ENCODE measurements around the gene SLC25A2.
"Not testable (repeated sequence)": the region's sequence is repeated elsewhere in the genome, so short reads cannot be mapped to it uniquely, and the experiment has no call there.

SLC25A2 gene

DNA sequence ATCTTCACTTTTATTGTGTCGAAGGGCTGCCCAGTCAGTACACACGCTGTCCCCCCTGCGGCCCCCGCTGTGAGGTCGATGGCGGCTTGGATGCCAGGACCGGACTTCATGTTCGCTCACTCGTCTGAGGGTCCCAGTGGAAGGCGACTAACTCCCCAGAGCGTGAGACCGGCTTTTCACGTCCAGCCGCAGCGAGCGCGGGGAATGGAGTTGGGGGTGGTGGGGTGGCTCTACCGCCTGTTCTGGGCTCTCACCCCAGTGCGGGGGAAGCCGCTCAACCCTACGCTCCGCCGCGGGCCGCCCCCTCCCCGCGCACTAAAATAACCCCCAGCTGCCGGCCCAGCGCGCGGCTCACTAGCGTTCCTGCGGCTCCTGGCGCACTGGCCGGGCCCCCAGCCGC is at the start of gene SLC25A2:
Gene SLC25A2, minus strand, starts transcription at position 294 of the 400 bp plus-strand sequence. Its CDS starts 184 bp downstream, at position 110.
- no peak for DNase-seq

DNA sequence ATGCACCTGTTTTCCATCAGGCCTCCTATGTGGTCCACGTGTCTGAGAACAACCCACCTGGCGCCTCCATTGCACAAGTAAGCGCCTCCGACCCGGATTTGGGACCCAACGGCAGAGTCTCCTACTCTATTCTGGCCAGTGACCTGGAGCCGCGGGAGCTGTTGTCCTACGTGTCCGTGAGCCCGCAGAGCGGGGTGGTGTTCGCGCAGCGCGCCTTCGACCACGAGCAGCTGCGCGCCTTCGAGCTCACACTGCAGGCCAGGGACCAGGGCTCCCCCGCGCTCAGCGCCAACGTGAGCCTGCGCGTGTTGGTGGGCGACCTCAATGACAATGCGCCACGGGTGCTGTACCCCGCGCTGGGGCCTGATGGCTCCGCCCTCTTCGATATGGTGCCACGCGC is 47.7 kb upstream of the SLC25A2 start:
- DNase-seq, result no peak

DNA sequence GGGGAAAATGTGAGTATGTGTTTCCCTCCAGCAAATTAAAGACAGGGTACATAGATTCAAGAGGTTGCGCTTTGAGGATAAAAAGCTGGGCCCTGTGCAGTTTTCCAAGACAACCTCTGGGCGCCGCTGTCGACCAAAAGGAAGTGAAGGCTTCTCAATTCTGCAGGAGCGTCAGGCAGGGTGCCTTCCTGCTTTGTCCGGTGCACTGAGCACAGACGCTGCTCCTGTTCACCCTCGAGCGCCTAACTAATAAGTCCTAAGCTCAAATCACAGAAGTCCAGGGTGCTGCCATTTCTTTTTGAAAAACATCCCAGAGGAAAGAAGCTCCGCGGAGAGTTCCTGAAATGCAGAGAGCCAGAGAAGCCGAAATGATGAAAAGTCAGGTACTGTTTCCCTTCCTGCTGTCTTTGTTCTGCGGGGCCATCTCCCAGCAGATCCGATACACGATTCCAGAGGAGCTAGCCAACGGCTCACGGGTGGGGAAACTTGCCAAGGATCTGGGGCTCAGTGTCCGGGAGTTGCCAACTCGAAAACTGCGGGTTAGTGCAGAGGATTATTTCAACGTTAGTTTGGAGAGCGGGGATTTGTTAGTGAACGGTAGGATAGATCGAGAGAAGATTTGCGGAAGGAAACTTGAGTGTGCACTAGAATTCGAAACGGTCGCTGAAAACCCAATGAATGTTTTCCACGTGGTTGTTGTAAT is 46.2 kb upstream of the SLC25A2 start, which contains the start of gene PCDHGB1:
Gene PCDHGB1, plus strand, starts transcription at position 183 of the 703 bp plus-strand sequence. Its CDS starts 162 bp downstream, at position 345.
- no peak for DNase-seq

DNA sequence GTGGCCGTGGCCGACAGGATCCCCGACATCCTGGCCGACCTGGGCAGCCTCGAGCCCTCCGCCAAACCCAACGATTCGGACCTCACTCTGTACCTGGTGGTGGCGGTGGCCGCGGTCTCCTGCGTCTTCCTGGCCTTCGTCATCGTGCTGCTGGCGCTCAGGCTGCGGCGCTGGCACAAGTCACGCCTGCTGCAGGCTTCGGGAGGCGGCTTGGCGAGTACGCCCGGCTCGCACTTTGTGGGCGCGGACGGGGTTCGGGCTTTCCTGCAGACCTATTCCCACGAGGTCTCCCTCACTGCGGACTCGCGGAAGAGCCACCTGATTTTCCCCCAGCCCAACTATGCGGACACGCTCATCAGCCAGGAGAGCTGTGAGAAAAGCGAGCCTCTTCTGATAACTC is 42.2 kb upstream of the SLC25A2 start:
- DNase-seq, result not testable (repeated sequence)

DNA sequence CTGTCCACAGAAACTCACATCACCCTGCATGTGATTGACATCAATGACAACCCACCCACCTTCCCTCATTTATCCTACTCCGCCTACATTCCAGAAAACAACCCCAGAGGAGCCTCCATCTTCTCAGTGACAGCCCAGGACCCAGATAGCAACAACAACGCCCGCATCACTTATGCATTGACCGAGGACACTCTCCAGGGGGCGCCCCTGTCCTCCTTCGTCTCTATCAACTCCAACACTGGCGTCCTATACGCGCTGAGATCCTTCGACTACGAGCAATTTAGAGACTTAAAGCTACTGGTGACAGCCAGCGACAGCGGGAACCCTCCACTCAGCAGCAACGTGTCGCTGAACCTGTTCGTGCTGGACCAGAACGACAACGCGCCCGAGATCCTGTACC is 41.5 kb upstream of the SLC25A2 start:
- no peak for DNase-seq

DNA sequence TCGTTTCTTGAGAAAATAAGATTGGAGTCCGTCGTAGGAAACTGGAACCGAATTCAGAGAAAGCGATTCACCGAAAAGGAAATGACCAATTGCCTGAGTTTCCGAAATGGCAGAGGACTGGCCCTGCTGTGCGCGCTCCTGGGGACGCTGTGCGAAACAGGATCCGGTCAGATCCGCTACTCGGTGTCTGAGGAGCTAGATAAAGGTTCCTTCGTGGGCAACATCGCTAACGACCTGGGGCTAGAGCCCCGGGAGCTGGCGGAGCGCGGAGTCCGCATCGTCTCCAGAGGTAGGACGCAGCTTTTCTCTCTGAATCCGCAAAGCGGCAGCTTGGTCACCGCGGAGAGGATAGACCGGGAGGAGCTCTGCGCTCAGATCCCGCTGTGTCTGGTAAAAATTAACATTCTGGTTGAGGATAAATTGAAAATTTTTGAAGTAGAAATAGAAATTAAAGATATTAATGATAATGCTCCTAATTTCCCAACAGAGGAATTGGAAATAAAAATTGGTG is 40.2 kb upstream of the SLC25A2 start:
- DNase-seq, result no peak

DNA sequence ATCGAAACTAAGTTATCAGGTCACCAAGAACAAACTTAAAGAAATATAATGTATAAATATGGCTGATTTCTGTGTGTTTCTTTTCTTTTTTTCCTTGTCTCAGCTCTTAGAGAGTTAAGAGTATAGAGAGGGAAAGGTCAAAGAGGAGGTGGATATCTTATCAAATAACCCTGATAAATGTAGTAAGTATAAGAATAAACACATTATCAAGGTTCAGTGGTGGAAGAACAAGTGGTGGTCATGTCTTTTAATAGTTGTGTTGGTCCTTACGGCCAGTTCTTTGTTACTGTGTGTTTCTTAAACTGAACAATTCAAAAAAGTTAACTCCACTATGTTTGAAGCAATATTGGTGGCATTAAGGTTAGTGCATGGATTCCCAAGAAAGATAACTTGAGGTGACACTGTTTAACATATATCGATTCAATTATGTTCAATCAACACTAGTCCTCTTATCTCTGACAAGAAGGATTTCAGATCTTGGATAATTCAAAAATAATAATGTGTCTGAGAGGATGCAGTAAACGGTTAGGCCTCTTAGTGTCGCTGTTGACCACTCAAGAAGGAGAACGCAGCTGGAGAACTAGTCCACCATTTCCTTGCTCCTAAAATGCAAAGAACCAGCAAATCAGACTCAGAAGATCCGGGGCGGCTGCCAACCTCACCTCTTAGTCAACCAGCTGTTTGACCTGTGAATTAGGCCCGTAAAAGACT is 39.5 kb upstream of the SLC25A2 start, which contains the start of gene PCDHGA3:
Gene PCDHGA3, plus strand, starts transcription at position 588 of the 711 bp plus-strand sequence. CDS start 205 bp downstream, outside the sequence.
- DNase-seq, result no peak

DNA sequence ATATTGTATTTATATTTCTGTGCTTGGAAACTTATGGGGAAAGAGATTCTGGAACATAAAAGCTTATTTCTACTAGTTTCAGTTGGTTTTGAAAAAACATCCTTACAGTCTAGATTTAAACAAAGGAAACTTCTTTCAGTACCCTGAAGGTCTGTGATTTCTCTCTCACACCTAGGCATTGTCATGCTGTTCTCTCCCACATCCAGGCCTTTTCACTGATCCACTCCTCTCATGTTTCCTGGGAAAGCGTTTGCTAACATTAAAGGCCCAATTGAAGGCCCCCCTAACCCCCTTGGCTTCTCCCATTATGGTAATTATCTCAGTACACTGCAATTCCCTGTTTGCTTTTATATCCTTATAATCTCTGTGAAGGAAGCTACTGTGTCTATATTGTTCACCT is 38.9 kb upstream of the SLC25A2 start:
- no peak for DNase-seq

DNA sequence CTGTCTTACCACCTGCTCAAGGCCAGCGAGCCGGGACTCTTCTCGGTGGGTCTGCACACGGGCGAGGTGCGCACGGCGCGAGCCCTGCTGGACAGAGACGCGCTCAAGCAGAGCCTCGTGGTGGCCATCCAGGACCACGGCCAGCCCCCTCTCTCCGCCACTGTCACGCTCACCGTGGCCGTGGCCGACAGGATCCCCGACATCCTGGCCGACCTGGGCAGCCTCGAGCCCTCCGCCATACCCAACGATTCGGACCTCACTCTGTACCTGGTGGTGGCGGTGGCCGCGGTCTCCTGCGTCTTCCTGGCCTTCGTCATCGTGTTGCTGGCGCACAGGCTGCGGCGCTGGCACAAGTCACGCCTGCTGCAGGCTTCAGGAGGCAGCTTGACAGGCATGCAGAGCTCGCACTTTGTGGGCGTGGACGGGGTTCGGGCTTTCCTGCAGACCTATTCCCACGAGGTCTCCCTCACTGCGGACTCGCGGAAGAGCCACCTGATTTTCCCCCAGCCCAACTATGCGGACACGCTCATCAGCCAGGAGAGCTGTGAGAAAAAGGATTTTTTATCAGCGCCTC is 37.0 kb upstream of the SLC25A2 start:
- DNase-seq, result not testable (repeated sequence)

DNA sequence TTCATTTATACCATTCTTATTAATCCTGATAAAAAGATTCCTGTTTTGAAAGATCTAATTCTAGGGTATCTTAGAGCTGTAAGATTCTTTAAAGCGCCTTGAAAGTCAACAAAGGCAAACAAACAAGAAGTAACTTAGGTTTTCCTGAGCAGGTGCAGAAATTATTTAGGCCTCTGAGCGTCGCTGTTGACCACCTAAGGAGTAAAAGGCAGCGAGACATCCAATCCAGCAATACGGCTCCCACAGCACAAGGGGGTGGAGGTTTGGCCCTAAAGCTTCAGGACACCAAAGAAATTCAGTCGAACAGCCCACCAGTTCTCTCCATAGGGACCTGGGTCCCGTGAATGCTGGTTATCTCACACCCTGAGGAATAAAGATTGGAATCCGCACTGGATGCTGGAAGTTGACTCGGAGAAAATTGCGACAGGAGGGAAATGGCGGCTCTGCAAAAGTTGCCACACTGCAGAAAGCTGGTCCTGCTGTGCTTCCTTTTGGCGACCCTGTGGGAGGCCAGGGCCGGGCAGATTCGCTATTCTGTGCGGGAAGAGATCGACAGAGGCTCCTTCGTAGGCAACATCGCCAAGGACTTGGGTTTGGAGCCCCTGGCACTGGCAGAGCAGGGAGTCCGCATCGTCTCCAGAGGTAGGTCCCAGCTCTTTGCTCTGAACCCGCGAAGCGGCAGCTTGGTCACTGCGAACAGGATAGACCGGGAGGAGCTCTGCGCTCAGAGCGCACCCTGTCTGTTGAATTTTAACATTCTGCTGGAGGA is 34.9 kb upstream of the SLC25A2 start, which contains the start of gene PCDHGA2:
Gene PCDHGA2, plus strand, starts transcription at position 223 of the 769 bp plus-strand sequence.
- no peak for DNase-seq

DNA sequence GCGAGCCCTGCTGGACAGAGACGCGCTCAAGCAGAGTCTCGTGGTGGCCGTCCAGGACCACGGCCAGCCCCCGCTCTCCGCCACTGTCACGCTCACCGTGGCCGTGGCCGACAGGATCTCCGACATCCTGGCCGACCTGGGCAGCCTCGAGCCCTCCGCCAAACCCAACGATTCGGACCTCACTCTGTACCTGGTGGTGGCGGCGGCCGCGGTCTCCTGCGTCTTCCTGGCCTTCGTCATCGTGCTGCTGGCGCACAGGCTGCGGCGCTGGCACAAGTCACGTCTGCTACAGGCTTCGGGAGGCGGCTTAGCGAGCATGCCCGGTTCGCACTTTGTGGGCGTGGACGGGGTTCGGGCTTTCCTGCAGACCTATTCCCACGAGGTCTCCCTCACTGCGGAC is 28.7 kb upstream of the SLC25A2 start:
- DNase-seq, result not testable (repeated sequence)

DNA sequence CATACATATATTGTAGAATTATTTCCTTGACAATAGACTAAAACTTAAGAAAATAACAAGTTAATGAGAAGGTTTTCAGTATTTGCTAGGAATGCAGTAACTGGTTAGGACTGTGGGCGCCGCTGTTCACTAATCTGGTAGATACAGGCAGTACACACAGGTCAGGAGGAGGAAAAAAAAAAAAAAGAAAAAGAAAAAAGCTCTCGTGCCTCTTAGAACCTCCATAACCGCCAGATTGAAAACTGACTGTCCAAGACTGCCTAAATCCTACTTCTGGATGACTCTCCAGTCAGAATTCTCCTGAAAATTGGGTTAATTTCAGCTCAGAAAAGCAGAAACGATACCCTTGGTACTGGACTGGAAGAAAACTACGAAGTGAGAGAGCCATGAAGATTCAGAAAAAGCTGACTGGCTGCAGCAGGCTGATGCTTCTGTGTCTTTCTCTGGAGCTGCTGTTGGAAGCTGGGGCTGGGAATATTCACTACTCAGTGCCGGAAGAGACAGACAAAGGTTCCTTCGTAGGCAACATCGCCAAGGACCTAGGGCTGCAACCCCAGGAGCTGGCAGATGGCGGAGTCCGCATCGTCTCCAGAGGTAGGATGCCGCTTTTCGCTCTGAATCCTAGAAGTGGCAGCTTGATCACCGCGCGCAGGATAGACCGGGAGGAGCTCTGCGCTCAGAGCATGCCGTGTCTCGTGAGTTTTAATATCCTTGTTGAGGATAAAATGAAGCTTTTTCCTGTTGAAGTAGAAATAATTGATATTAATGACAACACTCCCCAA is 26.6 kb upstream of the SLC25A2 start, which contains the start of gene PCDHGA1:
Gene PCDHGA1, plus strand, starts transcription at position 216 of the 782 bp plus-strand sequence.
- peak; percentile 62 for DNase-seq

DNA sequence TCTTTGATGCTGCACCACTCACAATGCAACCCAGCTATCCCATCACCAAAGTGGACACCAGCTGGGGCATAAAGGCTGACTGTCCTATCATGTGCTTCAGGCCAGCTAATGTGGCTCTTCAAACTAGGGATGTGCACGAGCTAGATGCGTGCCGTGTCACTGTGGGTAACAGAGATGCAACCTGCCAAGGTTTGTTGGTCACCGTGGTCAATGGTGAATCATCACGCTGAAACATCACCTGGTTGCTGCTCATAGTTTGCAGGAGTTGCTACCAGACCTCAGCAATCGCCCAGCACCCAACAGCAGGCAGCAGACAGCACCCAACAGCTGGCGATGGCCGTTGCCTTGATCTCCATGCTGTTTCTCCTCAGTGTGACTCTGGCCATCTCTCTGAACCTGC is 24.4 kb upstream of the SLC25A2 start:
- DNase-seq, result no peak

DNA sequence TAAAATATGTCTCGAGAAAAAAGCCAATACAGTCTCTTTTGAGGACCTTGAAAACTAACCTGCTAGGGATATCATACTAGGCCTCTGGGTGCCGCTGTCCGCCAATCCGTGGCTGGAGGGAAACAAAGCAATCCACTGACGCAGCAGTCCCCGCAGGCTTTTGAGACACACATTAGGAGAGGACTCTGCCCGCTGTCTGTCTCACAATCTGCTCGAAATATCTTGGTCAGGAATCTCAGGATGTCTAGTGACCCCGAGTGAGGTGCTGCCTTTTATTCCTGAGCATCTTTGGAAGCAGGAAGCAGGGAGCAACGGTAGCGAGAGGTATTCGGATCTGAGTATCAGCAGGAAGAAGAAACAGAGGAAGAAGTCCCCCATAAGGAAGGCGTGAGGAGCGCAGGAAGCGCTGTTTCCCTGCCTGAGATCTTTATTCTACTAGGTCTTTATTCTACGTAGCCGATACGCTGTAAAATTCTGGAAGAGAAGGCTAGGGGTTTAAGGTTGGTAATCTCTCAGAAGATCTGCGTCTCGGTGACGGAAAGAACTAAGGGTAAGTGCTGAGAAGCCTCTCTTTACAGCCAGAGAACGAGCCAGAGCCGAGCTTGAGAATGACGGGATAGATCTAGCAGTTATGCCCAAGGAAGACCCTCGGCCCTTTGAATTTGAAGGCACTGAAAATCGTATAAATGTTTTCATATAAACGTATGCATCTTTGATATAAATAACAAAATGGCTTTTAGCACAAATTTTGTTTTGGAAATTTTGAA is 22.4 kb upstream of the SLC25A2 start:
- DNase-seq, result peak; percentile 46

DNA sequence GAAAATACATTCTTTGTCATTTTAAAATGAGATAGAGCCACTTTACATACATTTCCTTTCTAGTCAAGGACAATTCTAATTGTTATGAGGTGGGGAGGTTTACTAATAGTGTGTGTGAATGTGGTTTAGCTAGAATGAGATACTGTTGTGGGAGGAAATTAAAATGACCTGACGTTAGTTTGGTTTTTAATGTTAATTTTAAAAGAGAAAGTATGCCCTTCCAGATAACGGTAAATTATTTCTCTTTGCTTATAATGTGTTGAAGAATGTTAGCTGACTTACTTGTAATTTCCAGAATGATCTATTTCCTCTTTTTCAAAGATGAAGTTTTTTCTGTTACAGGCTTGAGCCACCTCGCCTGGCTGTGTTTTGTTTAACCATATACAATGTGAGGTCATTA is 18.4 kb upstream of the SLC25A2 start:
- DNase-seq, result no peak

DNA sequence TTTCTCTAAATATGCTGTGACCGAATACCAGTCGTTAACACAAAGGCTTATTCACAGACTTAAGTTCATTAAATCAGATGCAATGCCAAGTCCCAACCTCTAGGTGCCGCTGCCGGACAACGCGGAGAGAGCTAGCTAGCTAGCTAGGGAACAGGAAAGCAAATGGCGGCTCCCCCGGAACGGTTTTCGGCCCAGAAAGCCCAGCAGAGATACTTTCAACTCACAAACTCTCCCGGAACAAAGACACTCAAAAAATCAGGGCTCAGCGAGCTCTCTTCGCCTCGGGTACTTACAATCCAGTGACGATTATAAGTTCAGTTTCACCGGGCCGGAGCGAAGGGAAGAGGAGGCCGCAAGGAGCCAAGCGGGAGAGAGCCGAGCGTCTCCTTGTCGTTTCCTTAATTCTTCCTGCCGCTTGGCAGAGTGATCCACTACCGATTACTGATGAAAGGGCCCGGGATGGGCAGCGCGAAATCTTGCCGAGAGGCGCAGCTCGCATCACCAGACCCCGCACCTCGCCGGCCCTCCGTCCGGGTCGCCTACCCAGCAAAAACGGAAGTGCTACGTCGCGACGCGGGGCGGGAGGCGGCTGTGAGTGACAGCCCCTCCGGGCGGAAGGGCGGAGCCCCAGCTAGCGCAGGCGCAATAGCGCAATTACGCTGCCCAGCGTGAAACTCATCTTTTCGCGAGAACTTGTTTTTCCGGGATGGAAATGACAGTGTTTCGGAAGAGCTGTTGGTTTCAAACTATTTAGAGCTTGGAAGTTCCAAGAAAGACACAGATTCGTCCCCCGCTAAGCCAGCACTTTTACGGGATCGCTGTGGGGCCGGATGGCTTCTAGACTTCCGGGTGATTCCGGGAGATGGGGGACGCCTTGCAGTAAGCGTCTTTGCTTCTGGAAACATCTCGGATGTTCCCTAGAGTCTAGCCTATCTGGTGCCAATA is 16.6 kb upstream of the SLC25A2 start, which contains the start of gene TAF7:
Gene TAF7, minus strand, starts transcription at position 560 of the 945 bp plus-strand sequence. CDS start 740 bp downstream, outside the sequence.
- peak; percentile 81 for DNase-seq

DNA sequence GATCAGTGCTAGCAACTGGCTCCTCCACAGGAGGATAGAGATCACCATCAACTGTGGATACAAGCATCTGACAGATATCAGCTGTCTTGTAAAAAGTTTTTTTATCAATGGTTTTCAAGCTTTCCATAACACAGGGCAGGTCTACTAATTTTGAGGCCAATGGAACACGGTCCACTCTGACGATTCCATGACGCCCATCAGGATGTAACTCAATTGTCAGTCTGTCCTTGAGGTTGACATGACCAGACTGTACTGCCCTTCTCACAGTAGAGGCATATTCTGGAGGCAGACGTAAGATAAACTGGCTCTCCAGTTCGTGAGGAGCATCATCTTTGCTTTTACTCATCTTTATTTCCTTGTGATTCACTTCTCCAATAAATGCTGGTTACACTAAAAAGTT is 15.8 kb upstream of the SLC25A2 start:
- no peak for DNase-seq

DNA sequence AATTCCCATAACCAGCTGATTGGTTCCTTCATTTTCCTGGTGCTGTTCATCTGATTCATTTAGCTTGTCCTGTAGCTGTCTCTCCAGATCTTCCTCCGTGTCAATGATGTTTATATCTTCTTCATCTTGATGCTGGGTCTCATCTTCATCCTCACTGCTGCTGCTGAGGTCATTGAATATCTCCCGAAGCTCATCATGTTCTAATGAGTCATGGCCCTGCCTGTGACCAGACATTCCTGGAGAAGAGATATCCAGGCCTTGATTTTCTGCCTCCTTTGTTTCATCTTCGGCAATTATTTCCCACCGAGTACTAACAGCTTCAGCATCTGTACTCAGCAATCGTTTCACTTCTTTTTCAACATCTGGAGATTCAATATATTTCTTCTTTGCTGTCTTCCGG is 15.4 kb upstream of the SLC25A2 start:
- no peak for DNase-seq

DNA sequence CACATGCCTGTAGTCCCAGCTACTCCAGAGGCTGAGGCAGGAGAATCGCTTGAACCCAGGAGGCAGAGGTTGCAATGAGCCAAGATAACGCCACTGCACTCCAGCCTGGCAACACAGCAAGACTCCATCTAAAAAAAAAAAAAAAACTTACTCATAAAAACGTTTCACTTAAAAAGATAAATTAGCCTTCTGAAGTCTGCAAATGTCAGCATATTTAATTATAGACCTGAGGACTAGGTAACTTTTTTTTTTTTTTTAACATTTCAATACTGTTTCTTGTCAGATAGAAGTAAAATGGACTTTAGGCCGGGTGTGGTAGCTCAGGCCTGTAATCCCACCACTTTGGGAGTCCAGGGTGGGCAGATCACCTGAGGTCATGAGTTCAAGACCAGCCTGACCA is 13.1 kb upstream of the SLC25A2 start:
- DNase-seq, result not testable (repeated sequence)

DNA sequence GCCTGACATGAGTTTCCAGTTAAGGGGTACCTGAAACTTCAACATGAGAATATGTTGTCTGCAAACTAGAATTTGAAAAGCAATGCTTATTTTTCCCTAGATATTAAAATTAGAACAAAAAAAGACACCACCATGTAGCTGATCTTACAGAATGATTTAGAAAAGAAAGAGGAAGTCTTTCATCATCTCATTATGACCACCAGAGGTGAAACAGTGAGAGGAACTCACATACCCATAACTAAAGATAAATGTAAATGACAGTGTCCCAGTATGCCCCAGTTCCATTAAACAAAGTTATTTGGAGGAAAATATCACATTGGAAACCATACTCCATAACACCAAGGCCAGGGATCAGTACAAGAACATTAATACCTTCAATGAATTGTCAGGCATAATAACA is 9.9 kb upstream of the SLC25A2 start:
- DNase-seq, result no peak
